Erythroblast (primary cell): ENCODE measurements around the gene APOC3.

Experiments used
- GATA1 ChIP-seq: IDR thresholded peaks from 2 replicates; pipeline ENCODE4 v1.6.1; 2011; ENCODE audit warnings: low read depth, mild to moderate bottlenecking, control low read depth, low read length, moderate library complexity
- POLR2A ChIP-seq: IDR thresholded peaks from 2 replicates; pipeline ENCODE4 v1.6.1; 2011; ENCODE audit warnings: mild to moderate bottlenecking, low read length

DNA sequence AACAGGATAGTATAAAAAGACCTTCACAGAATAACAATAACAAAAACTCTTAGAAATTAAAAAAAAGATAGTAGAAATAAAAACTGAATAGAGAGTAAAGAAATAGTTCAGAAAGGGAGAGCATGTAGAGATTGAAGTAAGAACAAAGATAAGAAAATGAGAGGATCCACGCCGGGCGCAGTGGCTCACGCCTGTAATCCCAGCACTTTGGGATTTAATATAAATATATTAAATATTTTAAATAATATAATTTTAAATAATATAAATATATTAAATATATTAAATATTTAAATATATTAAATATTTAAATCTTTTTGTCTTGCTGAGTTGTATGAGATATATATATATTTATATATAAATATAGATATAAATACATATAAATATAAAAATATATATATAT, 17.6 kb upstream of the APOC3 start:
- TF ChIP-seq POLR2A (no peak), GATA1 (no peak)
